ENCODE results near the gene SELENOK. TPM values are rescaled to one million over a fixed set of nuclear protein-coding genes. Genes with fewer than 3 reads are reported as not detected.
A peak's percentile ranks its signal among the peaks of the same experiment; 100 is the strongest.

Gene SELENOK
- total and polyA plus RNA-seq, 4 donors = 33.3 to 150 (median 63.3) TPM

GRCh38 chr3:53843195-53844177 is 48.2 kb downstream of the SELENOK start:
- H3K9ac ChIP-seq (ENCODE audit: insufficient read depth in 1 of 2, low read length in 2 of 2) = no peak overlapping the region
- peaks cover 0 to 22% (median 7%) of the 10 kb centered on the region in 5 donors for H3K4me1 ChIP-seq (ENCODE audit: control insufficient read depth in 5 of 5, insufficient read depth in 5 of 5, low read length in 5 of 5)
- ATAC-seq (ENCODE audit: insufficient read depth, low FRiP score) (no peak), DNase-seq (no peak)
- H3K4me3 ChIP-seq = no peak overlapping the region
- TF ChIP-seq CTCF (IDR thresholded peaks at IDR 0.05; ENCODE audit: control extremely low read depth, extremely low read depth) = no peak
- peaks cover 0 to 9% (median 8%) of the 10 kb centered on the region in 3 donors for H3K27me3 ChIP-seq (ENCODE audit: control insufficient read depth in 3 of 3, insufficient read depth in 3 of 3, low read length in 2 of 3)
- no peaks in the 10 kb centered on the region for H3K36me3 ChIP-seq (ENCODE audit: control insufficient read depth in 4 of 4, insufficient read depth in 4 of 4, low read length in 4 of 4)
- no peaks in the 10 kb centered on the region for H3K9me3 ChIP-seq (ENCODE audit: control insufficient read depth in 4 of 4, insufficient read depth in 3 of 4, low read length in 3 of 4)
- 79 to 87% methylated on average over 10 of the region's 10 CpGs for WGBS, 2 donors
- H3K27ac ChIP-seq (ENCODE audit: low read depth in 1 of 2, low read length in 1 of 2) = no peak overlapping the region

- no peaks in the 10 kb centered on the region for H3K36me3 ChIP-seq (ENCODE audit: control insufficient read depth in 4 of 4, insufficient read depth in 4 of 4, low read length in 4 of 4)
- no peak overlapping the region for H3K4me3 ChIP-seq
- H3K4me1 ChIP-seq (ENCODE audit: control insufficient read depth in 5 of 5, insufficient read depth in 5 of 5, low read length in 5 of 5) = peaks cover 0 to 24% (median 7%) of the 10 kb centered on the region in 5 donors
- ATAC-seq (ENCODE audit: insufficient read depth, low FRiP score) = no peak
- no peak overlapping the region for H3K27ac ChIP-seq (ENCODE audit: low read depth in 1 of 2, low read length in 1 of 2)
- no peaks in the 10 kb centered on the region for H3K9me3 ChIP-seq (ENCODE audit: control insufficient read depth in 4 of 4, insufficient read depth in 3 of 4, low read length in 3 of 4)
- peaks cover 0 to 8% (median 7%) of the 10 kb centered on the region in 3 donors for H3K27me3 ChIP-seq (ENCODE audit: control insufficient read depth in 3 of 3, insufficient read depth in 3 of 3, low read length in 2 of 3)
- WGBS, 2 donors = 53 to 72% methylated on average over 12 of the region's 12 CpGs
- H3K9ac ChIP-seq (ENCODE audit: insufficient read depth in 1 of 2, low read length in 2 of 2) = no peak overlapping the region
- TF ChIP-seq CTCF (IDR thresholded peaks at IDR 0.05; ENCODE audit: control extremely low read depth, extremely low read depth) = no peak
- peak; percentile 61 to 82 (median 66) for DNase-seq
Observed at GRCh38 chr3:53842436-53843194, 49.0 kb downstream of the SELENOK start.

- no peak overlapping the region for H3K9ac ChIP-seq (ENCODE audit: insufficient read depth in 1 of 2, low read length in 2 of 2)
- H3K27ac ChIP-seq (ENCODE audit: low read depth in 1 of 2, low read length in 1 of 2) = no peak overlapping the region
- no peak for DNase-seq
- no peak for ATAC-seq (ENCODE audit: insufficient read depth, low FRiP score)
- H3K4me3 ChIP-seq = no peak overlapping the region
- TF ChIP-seq CTCF (IDR thresholded peaks at IDR 0.05; ENCODE audit: control extremely low read depth, extremely low read depth) = no peak
- 78 to 81% methylated on average over 5 of the region's 5 CpGs for WGBS, 2 donors
- peaks cover 0 to 22% (median 4%) of the 10 kb centered on the region in 5 donors for H3K4me1 ChIP-seq (ENCODE audit: control insufficient read depth in 5 of 5, insufficient read depth in 5 of 5, low read length in 5 of 5)
- H3K27me3 ChIP-seq (ENCODE audit: control insufficient read depth in 3 of 3, insufficient read depth in 3 of 3, low read length in 2 of 3) = no peaks in the 10 kb centered on the region
- no peaks in the 10 kb centered on the region for H3K9me3 ChIP-seq (ENCODE audit: control insufficient read depth in 4 of 4, insufficient read depth in 3 of 4, low read length in 3 of 4)
- H3K36me3 ChIP-seq (ENCODE audit: control insufficient read depth in 4 of 4, insufficient read depth in 4 of 4, low read length in 4 of 4) = no peaks in the 10 kb centered on the region
Observed at GRCh38 chr3:53841296-53841695, 50.4 kb downstream of the SELENOK start.

Data from lung (tissue), 12 donors.